Pulmonary artery endothelial cell (primary cell): Measurements from ENCODE around the gene G6PC2. TPM values are rescaled to one million over a fixed set of nuclear protein-coding genes. Genes with fewer than 3 reads are reported as not detected.
"Not testable (repeated sequence)": the region's sequence is repeated elsewhere in the genome, so short reads cannot be mapped to it uniquely, and the experiment has no call there.

Experiments
- DNase-seq: peaks from one replicate; pipeline ENCODE4 v3.0.0-alpha.2; 2011; ENCODE audit warnings: low read depth, low spot score
- total RNA-seq: library from RNA; depleted of rRNA; stranded (reverse); fragments of >200 nt; gene quantifications from 2 replicates; pipeline ENCODE4 v1.2.3, GENCODE V29; 2014

The G6PC2 gene
- total RNA-seq, 1 donor from 2014 or later, result not detected

DNA sequence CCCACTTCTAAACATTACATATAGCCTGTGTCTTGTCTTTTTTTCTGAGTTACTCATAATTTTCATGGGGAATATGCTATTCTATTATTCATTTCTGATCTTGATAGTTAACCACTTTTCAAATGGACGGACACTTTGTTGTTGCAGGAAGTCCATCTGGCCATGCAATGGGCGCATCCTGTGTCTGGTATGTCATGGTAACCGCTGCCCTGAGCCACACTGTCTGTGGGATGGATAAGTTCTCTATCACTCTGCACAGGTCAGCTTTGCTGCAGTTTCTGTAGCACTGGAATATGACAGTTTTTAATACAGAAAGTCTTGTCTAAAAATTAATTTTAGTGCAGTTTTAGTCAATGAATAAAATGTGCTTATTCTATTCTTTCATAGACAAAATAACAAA lies 3.3 kb downstream of the G6PC2 start:
- no peak for DNase-seq

DNA sequence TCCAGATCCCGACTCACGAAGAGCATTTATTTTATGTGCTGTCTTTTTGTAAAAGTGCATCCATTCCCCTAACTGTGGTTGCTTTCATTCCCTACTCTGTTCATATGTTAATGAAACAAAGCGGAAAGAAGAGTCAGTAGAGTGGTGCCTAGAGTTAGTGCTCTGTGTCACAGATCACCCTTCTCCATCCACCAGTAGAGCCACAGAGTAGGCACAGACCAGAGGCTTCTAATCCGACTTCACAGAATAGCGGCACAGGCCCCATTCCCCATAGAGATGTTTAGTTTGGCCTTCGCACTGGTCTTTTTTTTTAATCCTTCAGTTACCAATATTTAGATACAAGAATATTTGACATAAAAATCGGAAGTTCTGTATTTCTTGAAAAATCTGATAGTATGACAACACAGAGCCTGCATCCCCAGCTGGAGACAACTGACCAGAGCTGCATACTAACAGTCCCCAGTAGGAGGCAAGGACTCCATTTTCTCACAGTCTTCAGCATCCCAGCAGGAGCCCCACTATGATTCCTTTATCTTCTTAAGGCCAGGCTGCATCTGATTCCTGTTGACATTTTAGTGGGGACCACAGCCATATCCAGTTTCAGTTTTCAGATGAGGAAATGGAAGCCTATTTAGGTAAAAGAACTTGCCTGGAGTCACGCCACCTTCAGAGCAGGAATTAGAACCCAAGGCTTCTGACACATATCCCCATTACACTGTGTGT lies 7.0 kb downstream of the G6PC2 start:
- DNase-seq, result no peak

DNA sequence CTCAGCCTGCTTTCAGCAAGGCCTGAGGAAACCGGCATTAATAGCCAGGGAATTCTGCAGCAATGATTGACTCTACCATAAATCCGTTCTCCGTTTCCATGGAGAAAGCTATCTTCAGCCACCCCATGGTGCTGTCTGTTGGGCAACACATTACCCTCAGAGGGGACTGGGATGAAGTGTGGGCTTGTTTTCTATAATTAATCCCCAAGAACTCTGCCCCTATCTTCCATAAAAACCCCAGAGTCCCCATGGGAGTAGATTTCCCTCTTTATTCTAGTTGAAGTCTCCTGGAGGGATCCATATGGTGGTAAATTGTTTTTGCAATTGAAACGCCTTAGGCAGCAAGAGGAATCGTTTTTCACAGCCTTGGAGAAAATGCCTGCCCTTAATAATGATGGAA lies 9.2 kb downstream of the G6PC2 start:
- no peak for DNase-seq

DNA sequence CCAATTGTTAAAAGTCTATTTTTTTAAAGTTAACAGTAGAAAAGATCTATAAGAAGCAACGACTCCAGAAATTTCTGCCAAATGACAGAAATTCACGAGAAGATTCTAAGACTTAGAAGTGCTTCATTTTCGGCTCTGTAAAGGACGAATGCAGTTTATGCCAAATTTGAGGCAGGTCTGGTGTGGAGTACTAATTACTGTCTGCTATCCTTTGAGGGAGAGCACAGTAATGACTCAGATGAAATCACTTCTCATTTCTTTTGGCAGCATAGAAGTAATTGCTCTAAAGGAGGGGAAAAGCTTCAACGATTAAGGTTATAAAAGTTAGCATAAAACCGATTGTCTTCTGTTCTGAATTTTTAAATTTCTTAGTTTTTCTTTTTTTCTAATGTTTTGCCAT lies 11.4 kb downstream of the G6PC2 start:
- no peak for DNase-seq

GRCh38 chr2:168912901-168913369 lies 11.8 kb downstream of the G6PC2 start:
- no peak for DNase-seq

GRCh38 chr2:168913495-168913894 lies 12.4 kb downstream of the G6PC2 start:
- DNase-seq, result no peak

GRCh38 chr2:168915441-168916330 lies 14.6 kb downstream of the G6PC2 start:
- no peak for DNase-seq

DNA sequence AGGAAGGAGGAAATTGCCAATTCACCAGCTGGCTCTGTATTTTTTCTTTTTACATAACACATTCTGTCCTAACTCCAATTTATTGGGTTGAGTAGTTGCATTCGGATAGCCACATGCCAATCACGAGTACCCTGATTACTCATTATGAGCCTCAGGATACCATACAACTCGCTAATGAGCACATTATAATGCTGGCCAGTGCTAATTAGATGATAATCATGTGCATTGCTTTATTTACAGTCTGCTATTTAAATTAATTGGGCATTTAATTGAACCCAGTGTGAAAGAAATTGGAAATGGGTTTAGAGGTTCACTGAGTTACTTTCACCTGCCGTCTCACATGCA lies 15.2 kb downstream of the G6PC2 start:
- no peak for DNase-seq

DNA sequence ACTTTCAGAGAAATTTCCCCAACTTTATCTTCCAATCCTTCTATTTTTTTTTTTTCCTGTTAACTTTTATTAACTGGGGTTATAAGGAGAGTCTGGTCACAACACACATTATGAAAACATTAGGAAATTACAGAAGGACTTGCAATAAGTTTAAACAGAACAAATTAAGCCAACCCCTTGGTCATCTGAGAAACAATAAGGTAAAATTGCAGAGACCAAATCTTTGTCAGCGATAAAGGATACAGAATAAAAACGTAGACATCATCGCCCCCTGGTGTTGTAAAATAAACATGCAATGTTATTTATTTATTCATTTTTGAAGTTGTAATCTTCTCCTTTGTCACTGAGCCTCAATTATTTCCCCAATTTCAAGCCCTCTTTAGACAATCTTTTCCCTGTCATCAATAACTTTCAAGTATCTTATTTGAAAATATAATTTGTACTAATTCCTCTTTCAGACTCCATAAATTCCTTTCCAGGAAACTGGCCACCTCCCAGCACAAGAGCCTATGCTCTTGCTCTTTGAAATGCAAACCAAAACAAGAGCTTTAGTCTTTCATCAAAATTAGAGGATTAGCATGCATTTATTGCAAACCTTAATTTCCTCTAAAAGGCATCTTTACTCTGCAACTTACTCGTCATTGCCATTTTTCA lies 19.5 kb downstream of the G6PC2 start:
- DNase-seq, result no peak

DNA sequence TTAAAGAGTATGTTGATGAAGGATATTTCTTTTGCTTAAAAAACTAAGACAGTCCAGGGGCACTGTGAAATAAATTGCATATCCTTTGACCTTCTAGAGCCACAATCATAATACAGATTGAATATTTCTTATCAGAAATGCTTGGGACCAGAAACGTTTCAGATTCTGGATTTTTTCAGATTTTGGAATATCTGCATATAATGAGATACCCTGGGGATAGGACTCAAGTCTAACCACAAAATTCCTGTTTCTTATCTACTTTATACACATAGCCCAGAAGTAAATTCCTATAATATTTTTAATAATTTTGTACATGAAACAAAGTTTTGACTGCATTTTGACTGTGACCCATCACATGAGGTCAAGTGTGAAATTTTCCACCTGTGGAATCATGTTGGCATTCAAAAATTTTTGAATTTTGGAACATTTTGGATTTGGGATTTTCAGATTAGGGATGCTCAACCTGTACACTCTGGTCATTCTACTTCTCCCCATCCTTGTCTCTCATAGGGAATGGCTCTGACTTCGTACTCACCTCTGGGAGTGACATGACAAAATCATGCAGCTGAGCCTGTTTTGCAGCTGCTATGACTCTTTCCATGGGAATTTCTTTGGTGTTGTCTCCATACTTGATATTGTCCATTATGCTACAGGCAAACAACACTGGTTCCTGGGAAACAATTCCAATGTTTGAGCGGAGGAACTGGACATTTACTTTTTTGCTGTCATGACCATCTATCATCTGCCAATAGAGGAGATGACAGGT lies 25.7 kb downstream of the G6PC2 start:
- no peak for DNase-seq

- DNase-seq, result no peak
Observed at GRCh38 chr2:168928113-168928831, 27.2 kb downstream of the G6PC2 start.

GRCh38 chr2:168929031-168929430 lies 27.9 kb downstream of the G6PC2 start:
- DNase-seq, result no peak

GRCh38 chr2:168930242-168930641 lies 29.2 kb downstream of the G6PC2 start:
- no peak for DNase-seq

- DNase-seq, result not testable (repeated sequence)
Observed at GRCh38 chr2:168932174-168932573, 31.1 kb downstream of the G6PC2 start.

DNA sequence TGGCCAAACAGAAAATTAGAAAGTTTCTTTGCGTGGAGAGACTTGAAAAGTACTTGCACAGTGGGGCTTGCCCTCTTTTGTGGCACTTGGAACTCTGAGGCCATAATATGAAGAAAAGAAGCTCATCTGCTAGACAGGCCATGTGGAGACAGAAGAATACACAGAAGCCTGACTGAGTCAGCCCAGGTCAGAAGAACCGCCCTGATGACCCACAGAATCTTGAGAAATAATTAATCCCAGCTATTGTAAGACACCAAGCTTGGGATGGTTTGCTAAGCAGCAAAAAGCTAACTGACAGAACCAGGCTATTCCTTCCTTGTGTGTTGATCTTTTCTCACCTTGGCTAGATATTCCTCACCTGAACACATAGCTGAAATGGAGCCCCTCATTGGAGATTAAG lies 33.7 kb downstream of the G6PC2 start:
- no peak for DNase-seq

DNA sequence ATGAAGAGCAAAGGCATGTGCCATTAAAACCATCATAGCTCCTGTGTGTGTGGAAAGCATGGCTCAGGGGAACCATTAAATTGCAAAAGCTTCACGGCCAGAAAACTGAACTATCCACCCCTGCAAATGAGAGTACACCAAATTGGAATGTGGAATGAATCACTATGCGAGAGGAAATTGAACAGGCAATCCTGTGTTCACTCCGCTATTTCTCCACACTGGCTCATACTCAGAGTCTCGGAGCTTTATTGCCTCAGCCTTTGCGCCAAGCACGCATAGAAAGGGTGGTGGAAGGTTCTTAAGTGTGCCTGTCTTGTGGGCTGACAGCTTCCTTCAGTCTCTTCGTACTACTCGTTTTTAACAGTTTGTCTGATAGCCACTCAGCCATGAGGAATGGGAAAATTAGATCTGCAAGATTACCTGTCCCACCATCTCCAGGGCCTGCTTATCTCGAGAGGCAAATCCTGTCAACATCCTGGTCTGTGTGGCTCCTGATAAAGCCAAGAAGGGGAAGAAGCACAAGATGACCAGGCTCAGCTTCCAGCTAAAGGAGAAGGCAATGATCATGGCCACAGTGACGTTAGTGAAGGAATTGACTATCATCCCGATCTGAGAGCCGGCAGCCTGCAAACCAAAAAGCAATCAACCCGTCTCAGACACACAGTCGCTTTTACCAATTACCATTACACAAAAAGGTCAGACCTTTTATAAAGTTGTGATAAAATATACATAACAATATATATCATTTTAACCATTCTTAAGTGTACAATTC lies 34.9 kb downstream of the G6PC2 start:
- no peak for DNase-seq

DNA sequence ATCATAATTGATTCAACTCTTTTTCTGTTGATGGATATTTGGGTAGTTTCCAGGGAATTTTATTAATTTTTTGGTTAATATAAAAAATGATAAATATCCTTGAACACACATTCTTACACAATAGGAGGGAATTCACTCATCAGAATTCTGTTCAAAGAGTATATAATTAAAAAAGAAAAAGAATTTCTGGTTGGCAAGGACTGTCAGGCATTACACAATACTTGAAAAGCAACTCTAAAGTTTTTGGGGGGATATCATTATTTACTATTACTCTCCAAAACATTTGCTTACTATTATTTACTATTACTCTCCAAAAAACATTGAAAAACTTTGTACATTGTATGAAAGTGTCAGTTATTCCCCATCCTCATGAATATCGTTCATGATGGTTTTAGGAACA lies 38.0 kb downstream of the G6PC2 start:
- no peak for DNase-seq

DNA sequence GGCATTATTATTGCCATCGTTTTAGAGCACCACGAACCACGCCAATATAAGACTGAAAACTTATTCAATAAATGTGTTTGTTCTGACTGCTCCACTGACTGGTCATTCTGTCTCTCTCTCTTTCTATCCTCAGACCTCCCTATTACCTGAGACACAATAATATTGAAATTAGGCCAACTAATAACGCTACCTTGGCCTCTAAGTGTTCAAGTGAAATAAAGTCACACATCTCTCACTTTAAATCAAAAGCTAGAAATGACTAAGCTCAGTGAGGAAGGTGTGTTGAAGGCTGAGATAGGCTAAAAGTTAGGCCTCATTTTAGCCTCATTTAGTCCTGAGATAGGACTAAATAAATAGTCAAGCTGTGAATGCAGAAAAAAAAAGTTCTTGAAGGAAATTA lies 38.8 kb downstream of the G6PC2 start:
- DNase-seq, result no peak

DNA sequence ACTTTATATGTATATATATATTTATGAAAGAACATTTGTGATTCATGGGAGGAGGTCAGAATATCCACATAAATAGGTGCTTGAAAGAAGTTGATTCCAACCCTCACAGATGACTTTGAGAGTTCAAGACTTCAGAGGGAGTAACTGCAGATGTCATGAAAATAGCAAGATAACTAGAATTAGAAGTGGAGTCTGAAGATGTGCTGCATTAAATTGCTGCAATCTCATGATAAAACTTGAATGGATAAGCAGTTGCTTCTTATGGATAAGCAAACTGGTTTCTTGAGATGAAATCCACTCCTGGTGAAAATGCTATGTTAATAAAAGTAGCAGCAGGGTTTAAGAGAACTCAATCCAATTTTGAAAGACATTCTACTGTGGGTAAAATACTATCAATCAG lies 40.2 kb downstream of the G6PC2 start:
- no peak for DNase-seq

DNA sequence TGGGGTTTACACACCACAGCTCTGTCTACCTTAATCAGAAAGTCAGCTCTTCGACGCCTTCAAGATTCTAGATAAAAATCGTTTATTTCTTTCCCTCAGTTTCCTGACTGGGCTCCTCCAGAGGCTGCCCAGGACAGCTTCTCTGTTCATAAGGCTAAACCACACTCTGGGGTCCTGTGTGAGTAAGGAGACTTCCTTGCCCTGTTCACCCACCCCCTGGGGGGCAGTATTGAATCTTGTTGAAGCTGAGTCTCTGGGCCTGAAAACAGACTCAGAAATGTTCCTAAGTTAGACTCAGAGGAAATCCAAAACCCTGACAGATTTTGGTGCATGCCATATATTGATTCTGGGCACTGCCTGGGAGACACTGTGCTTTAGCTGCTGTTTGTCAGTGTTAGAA lies 43.0 kb downstream of the G6PC2 start:
- DNase-seq, result no peak
